Fibroblast of villous mesenchyme (primary cell): ENCODE measurements around the gene EPM2A. TPM values are rescaled to one million over a fixed set of nuclear protein-coding genes. Genes with fewer than 3 reads are reported as not detected.
A peak's percentile ranks its signal among the peaks of the same experiment; 100 is the strongest.
"Not testable (repeated sequence)": the region's sequence is repeated elsewhere in the genome, so short reads cannot be mapped to it uniquely, and the experiment has no call there.

Source experiments
- DNase-seq: peaks from one replicate; pipeline ENCODE4 v3.0.0-alpha.2; 2010; ENCODE audit warnings: low read depth
- H3K4me3 ChIP-seq: 2 replicates; pipeline ENCODE4 v1.5.1; 2011; ENCODE audit warnings: low read depth, mild to moderate bottlenecking, low read length
- total RNA-seq: library from RNA; depleted of rRNA; stranded (reverse); fragments of >200 nt; gene quantifications from 2 replicates; pipeline ENCODE4 v1.2.3, GENCODE V29; 2012
- TF ChIP-seq, protein P1 (sequence below): IDR thresholded peaks from 2 replicates; pipeline ENCODE4 v1.5.1; 2012; ENCODE audit warnings: low read depth, mild to moderate bottlenecking, low read length; ENCODE audit not compliant: insufficient read depth

Gene EPM2A
- total RNA-seq, 1 donor: 7.8 TPM

DNA sequence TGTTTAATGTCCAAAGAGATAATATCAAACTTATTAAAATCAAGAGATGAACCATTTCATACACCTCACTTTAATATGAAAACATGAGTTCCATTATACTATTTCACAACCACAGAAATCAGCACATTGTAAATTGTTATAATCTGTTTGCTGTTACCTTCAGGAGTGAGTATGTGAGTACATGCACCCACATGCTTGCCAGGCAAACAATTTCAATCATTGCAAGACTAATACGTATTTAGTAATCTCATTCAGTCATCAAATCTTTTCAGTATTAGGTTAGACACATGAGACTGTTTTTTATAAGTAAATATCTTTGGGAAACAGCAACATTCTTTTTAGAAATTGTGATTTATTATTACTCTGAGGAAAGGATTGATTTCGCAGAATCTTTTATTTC, 9.3 kb upstream of the EPM2A start:
- TF ChIP-seq, protein P1, sequence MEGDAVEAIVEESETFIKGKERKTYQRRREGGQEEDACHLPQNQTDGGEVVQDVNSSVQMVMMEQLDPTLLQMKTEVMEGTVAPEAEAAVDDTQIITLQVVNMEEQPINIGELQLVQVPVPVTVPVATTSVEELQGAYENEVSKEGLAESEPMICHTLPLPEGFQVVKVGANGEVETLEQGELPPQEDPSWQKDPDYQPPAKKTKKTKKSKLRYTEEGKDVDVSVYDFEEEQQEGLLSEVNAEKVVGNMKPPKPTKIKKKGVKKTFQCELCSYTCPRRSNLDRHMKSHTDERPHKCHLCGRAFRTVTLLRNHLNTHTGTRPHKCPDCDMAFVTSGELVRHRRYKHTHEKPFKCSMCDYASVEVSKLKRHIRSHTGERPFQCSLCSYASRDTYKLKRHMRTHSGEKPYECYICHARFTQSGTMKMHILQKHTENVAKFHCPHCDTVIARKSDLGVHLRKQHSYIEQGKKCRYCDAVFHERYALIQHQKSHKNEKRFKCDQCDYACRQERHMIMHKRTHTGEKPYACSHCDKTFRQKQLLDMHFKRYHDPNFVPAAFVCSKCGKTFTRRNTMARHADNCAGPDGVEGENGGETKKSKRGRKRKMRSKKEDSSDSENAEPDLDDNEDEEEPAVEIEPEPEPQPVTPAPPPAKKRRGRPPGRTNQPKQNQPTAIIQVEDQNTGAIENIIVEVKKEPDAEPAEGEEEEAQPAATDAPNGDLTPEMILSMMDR: no peak
- no peak for DNase-seq
- H3K4me3 ChIP-seq: no peak overlapping the region

DNA sequence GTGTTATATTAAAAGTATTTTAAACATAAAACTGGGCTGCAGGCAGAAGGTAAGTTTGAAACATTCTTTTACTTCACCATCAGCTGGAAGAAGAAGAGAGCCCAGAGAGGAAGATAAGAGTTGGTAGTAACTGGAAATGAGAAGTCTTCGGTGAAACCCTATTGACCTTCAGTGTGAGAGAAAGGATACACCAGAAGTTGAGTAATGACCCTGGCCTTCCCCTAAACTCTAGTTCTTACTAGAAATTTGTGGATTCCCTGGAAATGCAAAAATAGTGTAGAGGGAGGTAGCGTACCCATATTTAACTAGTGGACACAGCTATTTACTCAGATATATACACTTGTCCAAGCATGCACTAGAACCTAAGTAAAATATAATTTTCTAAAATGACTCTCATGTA, 8.0 kb upstream of the EPM2A start:
- DNase-seq: no peak
- no peak overlapping the region for H3K4me3 ChIP-seq
- TF ChIP-seq, protein P1: no peak

DNA sequence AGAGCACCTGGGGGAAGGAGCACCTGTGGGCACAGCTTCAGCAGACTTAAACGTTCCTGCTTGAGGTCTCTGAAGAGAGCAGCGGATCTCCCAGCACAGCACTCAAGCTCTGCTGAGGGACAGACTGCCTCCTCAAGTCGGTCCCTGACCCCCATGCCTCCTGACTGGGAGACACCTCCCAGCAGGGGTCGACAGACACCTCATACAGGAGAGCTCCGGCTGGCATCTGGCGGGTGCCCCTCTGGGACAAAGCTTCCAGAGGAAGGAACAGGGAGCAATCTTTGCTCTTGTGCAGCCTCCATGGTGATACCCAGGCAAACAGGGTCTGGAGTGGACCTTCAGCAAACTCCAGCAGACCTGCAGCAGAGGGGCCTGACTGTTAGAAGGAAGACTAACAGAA, 7.2 kb upstream of the EPM2A start:
- DNase-seq, H3K4me3 ChIP-seq: not testable (repeated sequence)

DNA sequence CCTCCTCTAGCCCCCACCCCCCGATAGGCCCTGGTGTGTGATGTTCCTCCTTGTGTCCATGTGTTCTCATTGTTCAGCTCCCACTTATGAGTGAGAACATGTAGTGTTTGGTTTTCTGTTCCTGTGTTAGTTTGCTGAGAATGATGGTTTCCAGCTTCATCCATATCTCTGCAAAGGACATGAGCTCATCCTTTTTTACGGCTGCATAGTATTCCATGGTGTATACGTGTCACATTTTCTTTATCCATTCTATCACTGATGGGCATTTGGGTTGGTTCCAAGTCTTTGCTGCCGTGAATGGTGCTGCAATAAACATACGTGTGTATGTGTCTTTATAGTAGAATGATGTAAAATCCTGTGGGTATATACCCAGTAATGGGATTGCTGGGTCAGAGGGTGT, 4.4 kb upstream of the EPM2A start:
- DNase-seq, H3K4me3 ChIP-seq: not testable (repeated sequence)

DNA sequence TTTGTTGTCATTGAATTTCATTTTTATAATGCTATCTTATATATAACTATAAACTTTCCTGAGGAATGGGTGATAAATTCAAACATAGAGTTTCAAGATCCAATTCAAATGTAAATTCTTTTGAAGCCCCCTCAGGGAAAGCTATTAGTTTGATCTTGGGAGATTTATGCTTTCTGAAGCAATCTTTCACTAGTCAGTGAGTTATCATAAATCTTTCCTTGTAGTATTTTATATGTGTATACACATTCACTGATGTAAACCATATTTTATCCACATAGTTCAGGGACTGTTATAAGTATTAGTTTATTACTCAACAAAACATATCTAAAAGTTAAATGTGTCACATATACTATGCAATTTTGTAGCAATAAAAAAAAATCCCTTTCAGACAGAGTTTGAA, 2.9 kb upstream of the EPM2A start:
- no peak overlapping the region for H3K4me3 ChIP-seq
- TF ChIP-seq, protein P1: no peak
- no peak for DNase-seq

DNA sequence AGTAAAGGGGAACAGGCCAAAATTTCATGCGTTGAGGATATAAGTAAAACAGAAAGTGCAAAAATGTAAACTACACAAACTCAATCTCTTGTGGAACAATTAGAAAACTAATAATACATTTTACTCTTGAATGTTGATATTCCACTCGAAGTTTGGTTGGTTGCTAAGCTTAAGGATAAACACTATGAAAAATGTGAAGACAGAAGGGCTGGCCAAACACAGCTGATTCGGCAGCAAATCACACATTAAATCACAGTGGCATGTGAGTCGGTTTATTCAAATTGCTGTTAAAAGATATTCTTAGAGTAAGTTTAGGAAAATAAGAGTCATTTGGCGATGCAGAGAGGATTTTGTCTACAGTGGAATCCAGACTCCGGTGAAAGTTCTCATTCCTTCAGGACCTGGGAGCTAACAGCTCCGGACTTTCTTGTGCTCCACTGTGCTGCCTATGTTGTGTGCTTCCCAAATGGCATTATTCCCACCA, 1.4 kb upstream of the EPM2A start:
- H3K4me3 ChIP-seq: no peak overlapping the region
- peak; percentile 40 for DNase-seq
- TF ChIP-seq, protein P1: no peak

DNA sequence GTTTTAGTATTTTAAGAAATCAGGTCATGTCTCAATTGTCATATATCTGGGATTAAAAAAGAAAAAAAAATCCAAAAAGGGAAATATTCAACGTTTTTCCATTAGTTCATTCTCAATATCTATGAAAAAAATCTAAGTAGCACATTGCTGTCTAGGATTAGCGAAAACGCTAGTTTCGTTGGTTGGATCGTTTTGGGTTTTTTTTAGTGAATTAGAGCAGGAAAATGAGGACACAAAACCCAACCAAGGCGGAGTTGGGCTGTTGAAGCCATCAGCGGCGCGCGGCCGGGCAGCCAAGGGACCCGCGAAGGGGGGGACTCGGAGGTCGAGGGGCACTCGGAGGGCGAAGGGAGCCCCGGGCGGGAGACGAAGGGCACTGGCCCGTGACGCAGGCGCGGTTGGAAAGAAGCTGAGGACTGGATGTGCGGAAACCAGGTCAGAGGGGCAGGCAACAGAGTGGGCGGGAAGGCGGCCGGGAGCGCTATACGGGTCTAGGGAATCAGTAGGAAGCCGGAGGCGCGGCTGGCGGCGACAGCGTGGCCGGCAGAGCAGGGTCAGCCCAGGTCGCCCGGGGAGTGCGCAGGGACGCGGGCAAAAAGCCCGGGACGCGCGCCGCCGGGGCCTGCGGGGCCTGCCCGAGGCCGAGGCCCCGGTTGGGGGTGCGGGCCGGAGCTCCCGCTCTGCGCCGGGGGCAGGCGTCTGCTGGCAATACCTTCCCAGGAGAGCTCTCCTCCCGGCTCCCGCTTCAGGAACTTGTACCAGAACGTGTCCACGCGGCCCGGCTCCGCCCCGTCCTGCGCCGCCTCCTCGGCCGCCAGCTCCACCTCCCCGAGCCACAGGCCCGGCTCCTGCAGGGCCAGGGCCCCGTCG, 599 bp downstream of the EPM2A start:
- DNase-seq: peak; percentile 89
- TF ChIP-seq, protein P1: no peak
- peak overlapping the region; percentile 74 for H3K4me3 ChIP-seq

DNA sequence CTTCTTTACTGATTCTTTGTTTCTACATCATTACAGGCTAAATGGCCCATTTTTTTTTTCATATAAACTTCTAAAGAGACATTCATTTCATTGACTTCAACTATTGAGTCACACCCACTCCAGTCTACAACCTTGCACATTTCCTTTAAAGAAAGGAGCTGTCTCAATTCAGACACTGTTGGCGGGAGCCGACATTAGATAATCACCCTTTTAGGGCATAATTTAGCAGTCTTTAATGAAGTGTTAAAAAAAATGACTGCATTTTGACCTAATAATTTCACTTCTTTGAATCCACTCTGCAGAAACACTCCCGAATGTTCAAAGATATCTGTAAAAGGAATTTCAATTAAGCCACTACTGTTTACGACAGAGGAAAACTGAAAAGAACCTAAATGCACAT, 1.5 kb downstream of the EPM2A start:
- no peak for DNase-seq
- peak overlapping the region; percentile 74 for H3K4me3 ChIP-seq
- TF ChIP-seq, protein P1: no peak
